A549 (cell line): Measurements from ENCODE around the gene SPTB. TPM values are rescaled to one million over a fixed set of nuclear protein-coding genes. Genes with fewer than 3 reads are reported as not detected.

Experiments used
- ATAC-seq, 2 experiments: fragments of 200-7000 bp in 1 of 2; fragments of >200 bp in 1 of 2; cut with Nextera tagmentation in 1 of 2; cut with Tn5 transposase in 1 of 2; 3 replicates each; pipeline versions ENCODE4 v1.8.0 to v1.9.1; 2018 to 2020; ENCODE audit warnings: mild to moderate bottlenecking in 1 of 2, moderate library complexity in 1 of 2
- CTCF ChIA-PET: fragments of 300-600 bp; sonication (Branson Sonifier 250); formaldehyde crosslinking; extraction: SDS; loops from one replicate; lab custom pipeline; 2021; ENCODE audit warnings: antibody characterized with exemption, inconsistent platforms; lab: Yijun Ruan, JAX
- POLR2A ChIA-PET: fragments of 350-600 bp; formaldehyde crosslinking; extraction: SDS; loops from one replicate; lab custom pipeline; 2021; ENCODE audit warnings: antibody characterized with exemption, inconsistent platforms; lab: Yijun Ruan, JAX
- DNase-seq, 2 experiments: peaks; one replicate each; pipeline versions ENCODE4 v3.0.0 to v3.0.0-alpha.2; 2011 to 2016; ENCODE audit warnings: low read depth in 1 of 2, low spot score in 1 of 2
- FAIRE-seq: peaks from 2 replicates; lab custom pipeline; 2011; peaks lifted over from hg19 to GRCh38; lab: Jason Lieb, UNC
- H3K27ac ChIP-seq, 2 experiments: fragments of >200 bp; sonication (Bioruptor Twin); formaldehyde crosslinking; 3 replicates each; pipeline ENCODE4 v1.5.1; 2016 to 2017
- H3K4me1 ChIP-seq: fragments of >200 bp; sonication (Bioruptor Twin); formaldehyde crosslinking; 3 replicates; pipeline ENCODE4 v1.6.1; 2016
- H3K4me2 ChIP-seq: fragments of >200 bp; sonication (Bioruptor Twin); formaldehyde crosslinking; 3 replicates; pipeline ENCODE4 v1.6.1; 2016
- H3K4me3 ChIP-seq: fragments of >200 bp; sonication (Bioruptor Twin); formaldehyde crosslinking; 3 replicates; pipeline ENCODE4 v1.5.1; 2016
- H3K9me3 ChIP-seq: fragments of >200 bp; sonication (Bioruptor Twin); formaldehyde crosslinking; 3 replicates; pipeline ENCODE4 v1.6.1; 2016
- BCL3 ChIP-seq: fragments of >200 bp; sonication (Bioruptor Twin); formaldehyde crosslinking; IDR thresholded peaks from 3 replicates; pipeline ENCODE4 v1.6.1; 2016
- CHD4 ChIP-seq: fragments of 200-600 bp; sonication (generic); IDR thresholded peaks from 2 replicates; pipeline ENCODE4 v1.6.1; 2016; ENCODE audit warnings: antibody characterized with exemption, mild to moderate bottlenecking, borderline replicate concordance
- E2F6 ChIP-seq: IDR thresholded peaks from 2 replicates; pipeline ENCODE4 v1.6.1; 2012; ENCODE audit warnings: low read depth, borderline replicate concordance
- EP300 ChIP-seq, 2 experiments: fragments of >200 bp; sonication (Bioruptor Twin); formaldehyde crosslinking; IDR thresholded peaks; 2 replicates in 1 of 2; 3 replicates in 1 of 2; pipeline ENCODE4 v1.6.1; 2016 to 2017
- GATA3 ChIP-seq: IDR thresholded peaks from 2 replicates; pipeline ENCODE4 v1.6.1; 2012; ENCODE audit warnings: borderline replicate concordance
- HES2 ChIP-seq: fragments of >200 bp; sonication (Bioruptor Twin); formaldehyde crosslinking; IDR thresholded peaks from 2 replicates; pipeline ENCODE4 v1.6.1; 2016
- HMGXB4 ChIP-seq: fragments of 250-450 bp; sonication (Bioruptor Pico); IDR thresholded peaks from 2 replicates; pipeline ENCODE4 v1.5.0; 2021; ENCODE audit warnings: mild to moderate bottlenecking, moderate library complexity, borderline replicate concordance
- HOXA7 ChIP-seq: fragments of 250-450 bp; sonication (Bioruptor Pico); IDR thresholded peaks from 2 replicates; pipeline ENCODE4 v1.5.0; 2020; ENCODE audit warnings: mild to moderate bottlenecking, moderate library complexity
- HOXB13 ChIP-seq: fragments of 250-450 bp; sonication (Bioruptor Pico); IDR thresholded peaks from 2 replicates; pipeline ENCODE4 v1.5.0; 2020; ENCODE audit warnings: low read depth, mild to moderate bottlenecking, moderate library complexity
- JUN ChIP-seq, 2 experiments: fragments of >200 bp; sonication (Bioruptor Twin); formaldehyde crosslinking; IDR thresholded peaks; 2 replicates in 1 of 2; 3 replicates in 1 of 2; pipeline ENCODE4 v1.6.1; 2016 to 2017
- JUNB ChIP-seq: fragments of >200 bp; sonication (Bioruptor Twin); formaldehyde crosslinking; IDR thresholded peaks from 2 replicates; pipeline ENCODE4 v1.6.1; 2016
- KDM1A ChIP-seq: fragments of 200-600 bp; sonication (generic); IDR thresholded peaks from 2 replicates; pipeline ENCODE4 v1.6.1; 2016; ENCODE audit warnings: low read depth, mild to moderate bottlenecking
- KDM5A ChIP-seq: fragments of 200-600 bp; sonication (generic); IDR thresholded peaks from 2 replicates; pipeline ENCODE4 v1.6.1; 2016; ENCODE audit warnings: antibody characterized with exemption, mild to moderate bottlenecking
- MAFK ChIP-seq: fragments of 450-650 bp; IDR thresholded peaks from 2 replicates; pipeline ENCODE4 v1.6.1; 2014; ENCODE audit not compliant: partially characterized antibody
- MYC ChIP-seq: IDR thresholded peaks from 2 replicates; pipeline ENCODE4 v1.6.1; 2012; ENCODE audit warnings: mild to moderate bottlenecking, inconsistent platforms, low read length, improper control_type of control experiment, borderline replicate concordance
- RCOR1 ChIP-seq: fragments of 150-350 bp; IDR thresholded peaks from 2 replicates; pipeline ENCODE4 v1.6.1; 2014; ENCODE audit warnings: antibody characterized with exemption, low read length, low read depth
- SMC3 ChIP-seq: fragments of >200 bp; sonication (Bioruptor Twin); formaldehyde crosslinking; IDR thresholded peaks from 3 replicates; pipeline ENCODE4 v1.6.1; 2018; ENCODE audit warnings: inconsistent platforms
- TFCP2L1 ChIP-seq: fragments of 250-450 bp; sonication (Bioruptor Pico); IDR thresholded peaks from 2 replicates; pipeline ENCODE4 v1.5.0; 2021; ENCODE audit warnings: mild to moderate bottlenecking
- TP53 ChIP-seq: fragments of 250-450 bp; sonication (Bioruptor Pico); IDR thresholded peaks from 2 replicates; pipeline ENCODE4 v1.5.0; 2021; ENCODE audit warnings: mild to moderate bottlenecking, moderate library complexity
- USF2 ChIP-seq: fragments of 450-650 bp; IDR thresholded peaks from 2 replicates; pipeline ENCODE4 v1.6.1; 2014; ENCODE audit warnings: antibody characterized with exemption
- ZC3H11A ChIP-seq: fragments of 450-650 bp; IDR thresholded peaks from 2 replicates; pipeline ENCODE4 v1.6.1; 2014; ENCODE audit warnings: antibody characterized with exemption, mild to moderate bottlenecking
- ZNF302 ChIP-seq: fragments of 250-450 bp; sonication (Bioruptor Pico); IDR thresholded peaks from 2 replicates; pipeline ENCODE4 v1.9.0; 2021; ENCODE audit warnings: inconsistent platforms, mild to moderate bottlenecking, moderate library complexity
- WGBS: methylation state at CpG from one replicate; pipeline ENCODE4 v1.1.6; 2017; ENCODE audit errors: missing lambda C conversion rate; 5-methylcytosine and 5-hydroxymethylcytosine counted together
- polyA plus RNA-seq, 4 experiments: library from polyadenylated mRNA; depleted of rRNA in 3 of 4; stranded (reverse); fragments of >200 nt; fragmentation: RNase III in 1 of 4; extraction: RNeasy Plus Mini Kit Qiagen cat#74134 plus additional on column Dnase treatment in 1 of 4; gene quantifications; 2 replicates in 3 of 4; 3 replicates in 1 of 4; pipeline ENCODE4 v1.2.3, GENCODE V29; 2011 to 2017

The SPTB gene
- polyA plus RNA-seq, 2 of the 4 experiments (the other 2 are of a cell fraction) = 0.27 to 2.1 TPM

DNA sequence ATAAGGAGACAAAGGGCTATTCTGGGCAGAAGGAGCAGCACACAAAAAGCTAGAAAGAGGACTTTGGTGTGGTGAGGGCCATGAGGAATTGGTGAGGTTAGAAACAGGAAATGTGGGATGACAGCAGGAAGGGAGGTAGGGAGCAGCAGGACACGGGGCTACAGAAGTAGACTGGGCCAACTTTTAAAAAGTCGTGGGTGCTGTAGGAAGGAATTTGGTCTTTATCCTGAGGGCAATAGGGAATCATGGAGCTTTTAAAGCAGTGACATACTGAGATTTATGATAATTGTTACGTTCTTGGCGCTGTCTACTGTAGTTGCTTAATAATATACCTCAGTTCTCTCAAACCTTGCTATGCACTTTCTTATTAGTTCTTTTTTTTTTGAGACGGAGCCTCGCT lies 26.3 kb upstream of the SPTB start:
- WGBS = 79% methylated on average over 6 of the region's 6 CpGs
- TF ChIP-seq ZC3H11A = no peak
- TF ChIP-seq MAFK = no peak
- no peak for TF ChIP-seq JUNB
- TF ChIP-seq HMGXB4 (CRISPR knock-in tag) = no peak
- no peak for TF ChIP-seq TP53 (CRISPR knock-in tag)
- no peak for TF ChIP-seq TFCP2L1 (CRISPR knock-in tag)
- TF ChIP-seq HOXA7 = no peak
- TF ChIP-seq JUN (IDR thresholded peaks at IDR 0.05) = no peak
- no peak for TF ChIP-seq E2F6
- no peak for TF ChIP-seq BCL3
- CTCF ChIA-PET = interaction anchor here (0.6 to 7.2 kb wide), 5 partner anchors 15 to 104 kb away, joined by 3 to 85 read pairs (median 8); no protein-coding TSS in a partner anchor
- Histone ChIP-seq H3K27ac (no peak overlapping the region), H3K4me2 (no peak overlapping the region), H3K9me3 (no peaks in the 10 kb centered on the region), H3K4me1 (no peaks in the 10 kb centered on the region), H3K4me3 (no peak overlapping the region)
- no peak for DNase-seq
- no peak for FAIRE-seq
- ATAC-seq = no peak
- POLR2A ChIA-PET = no interaction called here

GRCh38 chr14:64899958-64900357 lies 20.3 kb upstream of the SPTB start:
- Histone ChIP-seq H3K4me2 (no peak overlapping the region), H3K9me3 (no peaks in the 10 kb centered on the region), H3K4me3 (no peak overlapping the region), H3K4me1 (no peaks in the 10 kb centered on the region), H3K27ac (no peak overlapping the region)
- FAIRE-seq (no peak), DNase-seq (no peak), ATAC-seq (no peak)
- ChIA-PET CTCF (interaction anchor here (0.8 to 7.2 kb wide), 7 partner anchors 9 to 228 kb away, joined by 3 to 85 read pairs (median 11); partner anchors contain the start of gene SPTB), POLR2A (no interaction called here)
- TF ChIP-seq ZNF302 (CRISPR knock-in tag) = no peak
- TF ChIP-seq CHD4 = no peak
- no peak for TF ChIP-seq EP300 (IDR thresholded peaks at IDR 0.05)
- no peak for TF ChIP-seq HES2
- no peak for TF ChIP-seq RCOR1
- no peak for TF ChIP-seq KDM1A
- TF ChIP-seq HMGXB4 (CRISPR knock-in tag) = no peak
- TF ChIP-seq HOXB13 = no peak
- TF ChIP-seq SMC3 = no peak
- no peak for TF ChIP-seq GATA3
- no peak for TF ChIP-seq USF2
- no peak for TF ChIP-seq MYC
- no peak for TF ChIP-seq KDM5A
- WGBS = 46% methylated on average over 1 of the region's 1 CpG
